GM21737 (cell line): ENCODE data around the gene ATN1.
"Not testable (repeated sequence)": the region's sequence is repeated elsewhere in the genome, so short reads cannot be mapped to it uniquely, and the experiment has no call there.

ENCODE experiments used
- ATAC-seq: cut with Tn5 transposase; IDR thresholded peaks from one replicate; pipeline ENCODE4 v1.9.1; 2021; ENCODE audit warnings: mild to moderate bottlenecking, moderate library complexity; ENCODE audit not compliant: unreplicated experiment

The ATN1 gene

GRCh38 chr12:6927379-6928021 is at the start of gene ATN1:
Gene ATN1 (plus strand): TSS chr12:6927959. CDS start chr12:6934002, 6,043 bp downstream.
- no peak for ATAC-seq

GRCh38 chr12:6879824-6880223 is 47.9 kb upstream of the ATN1 start:
- ATAC-seq = not testable (repeated sequence)

GRCh38 chr12:6883252-6883651 is 44.5 kb upstream of the ATN1 start:
- no peak for ATAC-seq

GRCh38 chr12:6883683-6884082 is 44.1 kb upstream of the ATN1 start:
- ATAC-seq = no peak

GRCh38 chr12:6884539-6884938 is 43.2 kb upstream of the ATN1 start:
- ATAC-seq = no peak

- ATAC-seq = not testable (repeated sequence)
Measured at GRCh38 chr12:6886206-6886999, 41.4 kb upstream of the ATN1 start.

GRCh38 chr12:6887460-6887859 is 40.3 kb upstream of the ATN1 start:
- ATAC-seq = no peak

- ATAC-seq = no peak
Measured at GRCh38 chr12:6888360-6888759, 39.4 kb upstream of the ATN1 start.

- not testable (repeated sequence) for ATAC-seq
Measured at GRCh38 chr12:6888794-6889193, 39.0 kb upstream of the ATN1 start.

- ATAC-seq = not testable (repeated sequence)
Measured at GRCh38 chr12:6889775-6890573, 37.8 kb upstream of the ATN1 start.

- ATAC-seq = peak; percentile 92
Measured at GRCh38 chr12:6890789-6891645, 36.7 kb upstream of the ATN1 start.

- no peak for ATAC-seq
Measured at GRCh38 chr12:6891646-6892001, 36.1 kb upstream of the ATN1 start.

GRCh38 chr12:6892683-6893082 is 35.1 kb upstream of the ATN1 start:
- ATAC-seq = not testable (repeated sequence)

GRCh38 chr12:6894321-6894720 is 33.4 kb upstream of the ATN1 start:
- ATAC-seq = no peak

- no peak for ATAC-seq
Measured at GRCh38 chr12:6896846-6897435, 30.8 kb upstream of the ATN1 start.

GRCh38 chr12:6899427-6899826 is 28.3 kb upstream of the ATN1 start:
- ATAC-seq = no peak

- ATAC-seq = no peak
Measured at GRCh38 chr12:6899837-6900519, 27.8 kb upstream of the ATN1 start.

- no peak for ATAC-seq
Measured at GRCh38 chr12:6902448-6902847, 25.3 kb upstream of the ATN1 start.

GRCh38 chr12:6903722-6904121 is 24.0 kb upstream of the ATN1 start:
- no peak for ATAC-seq
